Adrenal gland (tissue), 5 donors: ENCODE results near the gene ST7.

ENCODE experiments used
- POLR2A ChIP-seq, 2 donors: fragments of 450-650 bp; IDR thresholded peaks; one replicate each; pipeline ENCODE4 v1.6.1; 2017; ENCODE audit warnings: antibody characterized with exemption in 2 of 2, mild to moderate bottlenecking in 2 of 2, moderate library complexity in 1 of 2
- TF ChIP-seq, protein P1 (sequence below), 6 experiments: fragments of 450-650 bp in 4 of 6; fragments of 200-600 bp in 2 of 6; sonication (generic) in 1 of 6; IDR thresholded peaks; 1 replicate in 5 of 6; 2 replicates in 1 of 6; pipeline versions ENCODE4 v1.5.1 to v1.8.0; 2016 to 2021; ENCODE audit warnings: antibody characterized with exemption in 6 of 6, mild to moderate bottlenecking in 2 of 6, moderate library complexity in 1 of 6
- donor health status: DM: no; HTN: no; CAD: no.

GRCh38 chr7:116911801-116912200 lies 41.5 kb upstream of the ST7 start:
- no peak for TF ChIP-seq POLR2A (IDR thresholded peaks at IDR 0.05)
- TF ChIP-seq, protein P1, sequence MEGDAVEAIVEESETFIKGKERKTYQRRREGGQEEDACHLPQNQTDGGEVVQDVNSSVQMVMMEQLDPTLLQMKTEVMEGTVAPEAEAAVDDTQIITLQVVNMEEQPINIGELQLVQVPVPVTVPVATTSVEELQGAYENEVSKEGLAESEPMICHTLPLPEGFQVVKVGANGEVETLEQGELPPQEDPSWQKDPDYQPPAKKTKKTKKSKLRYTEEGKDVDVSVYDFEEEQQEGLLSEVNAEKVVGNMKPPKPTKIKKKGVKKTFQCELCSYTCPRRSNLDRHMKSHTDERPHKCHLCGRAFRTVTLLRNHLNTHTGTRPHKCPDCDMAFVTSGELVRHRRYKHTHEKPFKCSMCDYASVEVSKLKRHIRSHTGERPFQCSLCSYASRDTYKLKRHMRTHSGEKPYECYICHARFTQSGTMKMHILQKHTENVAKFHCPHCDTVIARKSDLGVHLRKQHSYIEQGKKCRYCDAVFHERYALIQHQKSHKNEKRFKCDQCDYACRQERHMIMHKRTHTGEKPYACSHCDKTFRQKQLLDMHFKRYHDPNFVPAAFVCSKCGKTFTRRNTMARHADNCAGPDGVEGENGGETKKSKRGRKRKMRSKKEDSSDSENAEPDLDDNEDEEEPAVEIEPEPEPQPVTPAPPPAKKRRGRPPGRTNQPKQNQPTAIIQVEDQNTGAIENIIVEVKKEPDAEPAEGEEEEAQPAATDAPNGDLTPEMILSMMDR (IDR thresholded peaks at IDR 0.05): no peak
